Measurements from ENCODE around the gene PLEKHM1. TPM values are rescaled to one million over a fixed set of nuclear protein-coding genes. Genes with fewer than 3 reads are reported as not detected.
"Not testable (repeated sequence)": the region's sequence is repeated elsewhere in the genome, so short reads cannot be mapped to it uniquely, and the experiment has no call there.

PLEKHM1 gene
- total and polyA plus RNA-seq, 2 of the 13 experiments (the other 11 are each of a cell fraction or from before 2014, with no cell fraction given) = 7.6 to 13.5 TPM

DNA sequence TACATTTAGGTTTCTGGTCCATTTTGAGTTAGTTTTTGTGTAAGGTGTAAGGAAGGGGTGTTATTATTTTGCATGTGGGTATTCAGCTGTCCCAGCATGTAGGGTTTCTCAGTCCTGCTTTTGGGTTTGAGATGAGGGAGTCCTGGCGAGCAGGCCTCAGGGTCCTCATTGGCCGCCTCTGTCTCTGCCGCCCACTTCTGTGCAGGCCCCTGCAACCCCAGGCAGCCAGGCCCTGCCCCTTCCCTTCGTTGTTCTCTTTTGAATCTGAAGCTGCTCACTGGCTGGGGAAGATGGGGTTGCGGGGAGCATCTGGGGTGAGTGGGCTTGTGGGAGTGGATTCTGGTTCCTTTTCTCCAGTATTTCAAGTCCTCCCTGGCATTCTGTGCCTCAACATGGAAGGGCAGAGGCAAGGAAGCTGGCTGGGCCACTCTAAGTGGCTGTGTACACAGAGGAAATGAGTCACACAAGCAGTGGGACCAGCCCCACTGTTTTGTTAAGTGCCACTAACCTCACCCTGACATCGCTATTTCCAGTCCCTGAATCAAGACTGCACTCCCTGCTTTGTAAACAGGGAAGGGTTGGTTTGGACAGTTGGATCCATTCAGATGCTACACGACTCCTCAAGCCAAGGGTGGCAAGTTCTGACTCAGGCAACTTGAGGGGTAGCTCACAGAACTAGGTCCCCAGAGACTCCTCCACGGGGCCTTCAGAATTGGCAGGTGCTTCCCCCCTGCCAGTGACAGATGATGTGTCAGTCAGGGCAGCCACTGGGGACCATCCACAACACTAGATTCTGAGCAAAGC, 28.8 kb downstream of the PLEKHM1 start (continued):
- TF ChIP-seq, protein P1, sequence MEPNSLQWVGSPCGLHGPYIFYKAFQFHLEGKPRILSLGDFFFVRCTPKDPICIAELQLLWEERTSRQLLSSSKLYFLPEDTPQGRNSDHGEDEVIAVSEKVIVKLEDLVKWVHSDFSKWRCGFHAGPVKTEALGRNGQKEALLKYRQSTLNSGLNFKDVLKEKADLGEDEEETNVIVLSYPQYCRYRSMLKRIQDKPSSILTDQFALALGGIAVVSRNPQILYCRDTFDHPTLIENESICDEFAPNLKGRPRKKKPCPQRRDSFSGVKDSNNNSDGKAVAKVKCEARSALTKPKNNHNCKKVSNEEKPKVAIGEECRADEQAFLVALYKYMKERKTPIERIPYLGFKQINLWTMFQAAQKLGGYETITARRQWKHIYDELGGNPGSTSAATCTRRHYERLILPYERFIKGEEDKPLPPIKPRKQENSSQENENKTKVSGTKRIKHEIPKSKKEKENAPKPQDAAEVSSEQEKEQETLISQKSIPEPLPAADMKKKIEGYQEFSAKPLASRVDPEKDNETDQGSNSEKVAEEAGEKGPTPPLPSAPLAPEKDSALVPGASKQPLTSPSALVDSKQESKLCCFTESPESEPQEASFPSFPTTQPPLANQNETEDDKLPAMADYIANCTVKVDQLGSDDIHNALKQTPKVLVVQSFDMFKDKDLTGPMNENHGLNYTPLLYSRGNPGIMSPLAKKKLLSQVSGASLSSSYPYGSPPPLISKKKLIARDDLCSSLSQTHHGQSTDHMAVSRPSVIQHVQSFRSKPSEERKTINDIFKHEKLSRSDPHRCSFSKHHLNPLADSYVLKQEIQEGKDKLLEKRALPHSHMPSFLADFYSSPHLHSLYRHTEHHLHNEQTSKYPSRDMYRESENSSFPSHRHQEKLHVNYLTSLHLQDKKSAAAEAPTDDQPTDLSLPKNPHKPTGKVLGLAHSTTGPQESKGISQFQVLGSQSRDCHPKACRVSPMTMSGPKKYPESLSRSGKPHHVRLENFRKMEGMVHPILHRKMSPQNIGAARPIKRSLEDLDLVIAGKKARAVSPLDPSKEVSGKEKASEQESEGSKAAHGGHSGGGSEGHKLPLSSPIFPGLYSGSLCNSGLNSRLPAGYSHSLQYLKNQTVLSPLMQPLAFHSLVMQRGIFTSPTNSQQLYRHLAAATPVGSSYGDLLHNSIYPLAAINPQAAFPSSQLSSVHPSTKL (CRISPR knock-in tag; IDR thresholded peaks at IDR 0.05) = peak; percentile 74
- peak; percentile 47; the same call in 1 of the 2 replicates for TF ChIP-seq IRF2 (CRISPR knock-in tag; IDR thresholded peaks at IDR 0.05)
- TF ChIP-seq NCOA2 (CRISPR knock-in tag; IDR thresholded peaks at IDR 0.05) = peak; percentile 17; the same call in 1 of the 2 replicates
- TF ChIP-seq, protein P2, sequence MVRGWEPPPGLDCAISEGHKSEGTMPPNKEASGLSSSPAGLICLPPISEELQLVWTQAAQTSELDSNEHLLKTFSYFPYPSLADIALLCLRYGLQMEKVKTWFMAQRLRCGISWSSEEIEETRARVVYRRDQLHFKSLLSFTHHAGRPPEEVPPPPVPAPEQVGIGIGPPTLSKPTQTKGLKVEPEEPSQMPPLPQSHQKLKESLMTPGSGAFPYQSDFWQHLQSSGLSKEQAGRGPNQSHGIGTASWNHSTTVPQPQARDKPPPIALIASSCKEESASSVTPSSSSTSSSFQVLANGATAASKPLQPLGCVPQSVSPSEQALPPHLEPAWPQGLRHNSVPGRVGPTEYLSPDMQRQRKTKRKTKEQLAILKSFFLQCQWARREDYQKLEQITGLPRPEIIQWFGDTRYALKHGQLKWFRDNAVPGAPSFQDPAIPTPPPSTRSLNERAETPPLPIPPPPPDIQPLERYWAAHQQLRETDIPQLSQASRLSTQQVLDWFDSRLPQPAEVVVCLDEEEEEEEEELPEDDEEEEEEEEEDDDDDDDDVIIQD (CRISPR knock-in tag; IDR thresholded peaks at IDR 0.05; ENCODE audit: low read depth) = 0 out of 2 replicates have a peak, but pooled peaks have one; percentile 28
- peak; percentile 49; the same call in 1 of the 2 replicates for TF ChIP-seq YEATS2 (CRISPR knock-in tag; IDR thresholded peaks at IDR 0.05; ENCODE audit: borderline replicate concordance)
- TF ChIP-seq DRAP1 (CRISPR knock-in tag; IDR thresholded peaks at IDR 0.05) = 0 out of 2 replicates have a peak, but pooled peaks have one; percentile 21
- TF ChIP-seq ATF3 (CRISPR knock-in tag; IDR thresholded peaks at IDR 0.05) = peak; percentile 51; the same call in 1 of the 2 replicates
- TF ChIP-seq FOXK2 (IDR thresholded peaks at IDR 0.05) = 0 out of 2 replicates have a peak, but pooled peaks have one; percentile 35
- peak; percentile 78 for TF ChIP-seq FOSL1 (CRISPR knock-in tag; IDR thresholded peaks at IDR 0.05; ENCODE audit: borderline replicate concordance)
- 0 out of 2 replicates have a peak, but pooled peaks have one; percentile 33 for TF ChIP-seq ZNF331 (CRISPR knock-in tag; IDR thresholded peaks at IDR 0.05)
- peak; percentile 73; the same call in 1 of the 2 replicates for TF ChIP-seq RARA (CRISPR knock-in tag; IDR thresholded peaks at IDR 0.05)
- TF ChIP-seq HMGXB3 (CRISPR knock-in tag; IDR thresholded peaks at IDR 0.05; ENCODE audit: borderline replicate concordance) = peak; percentile 27; the same call in 1 of the 2 replicates
- TF ChIP-seq NR2F6, FOXP1 (IDR thresholded peaks at IDR 0.05): not testable (repeated sequence)
- peak; percentile 39; the same call in 1 of the 2 replicates for TF ChIP-seq NR2F6 (CRISPR knock-in tag; IDR thresholded peaks at IDR 0.05)
- TF ChIP-seq GATAD2A (CRISPR knock-in tag; IDR thresholded peaks at IDR 0.05) = peak; percentile 62
- peak; percentile 65 for TF ChIP-seq FOXP1 (CRISPR knock-in tag; IDR thresholded peaks at IDR 0.05)
- TF ChIP-seq JUN (CRISPR knock-in tag; IDR thresholded peaks at IDR 0.05) = 0 out of 2 replicates have a peak, but pooled peaks have one; percentile 20
- TF ChIP-seq FOXO1 (CRISPR knock-in tag; IDR thresholded peaks at IDR 0.05) = peak; percentile 48; the same call in 1 of the 2 replicates
